ENCODE data around the gene PDCD7.
"Not testable (repeated sequence)": the region's sequence is repeated elsewhere in the genome, so short reads cannot be mapped to it uniquely, and the experiment has no call there.

DNA sequence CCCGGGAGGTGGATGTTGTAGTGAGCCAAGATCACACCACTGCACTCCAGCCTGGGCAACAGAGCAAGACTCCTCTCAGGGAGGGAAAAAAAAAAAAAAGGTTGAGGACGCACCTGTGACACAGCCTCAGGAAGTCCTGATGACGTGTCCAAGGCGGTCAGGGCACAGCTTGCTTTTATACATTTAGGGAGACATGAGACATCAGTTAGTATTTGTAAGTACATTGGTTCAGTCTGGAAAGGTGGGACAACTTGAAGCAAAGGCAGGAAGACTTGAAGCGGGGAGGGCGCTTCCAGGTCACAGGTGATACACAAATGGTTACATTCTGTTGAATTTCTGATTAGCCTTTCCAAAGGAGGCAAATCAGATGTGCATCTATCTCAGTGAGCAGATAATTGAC, 5.0 kb upstream of the PDCD7 start:
- TF ChIP-seq, protein P1, sequence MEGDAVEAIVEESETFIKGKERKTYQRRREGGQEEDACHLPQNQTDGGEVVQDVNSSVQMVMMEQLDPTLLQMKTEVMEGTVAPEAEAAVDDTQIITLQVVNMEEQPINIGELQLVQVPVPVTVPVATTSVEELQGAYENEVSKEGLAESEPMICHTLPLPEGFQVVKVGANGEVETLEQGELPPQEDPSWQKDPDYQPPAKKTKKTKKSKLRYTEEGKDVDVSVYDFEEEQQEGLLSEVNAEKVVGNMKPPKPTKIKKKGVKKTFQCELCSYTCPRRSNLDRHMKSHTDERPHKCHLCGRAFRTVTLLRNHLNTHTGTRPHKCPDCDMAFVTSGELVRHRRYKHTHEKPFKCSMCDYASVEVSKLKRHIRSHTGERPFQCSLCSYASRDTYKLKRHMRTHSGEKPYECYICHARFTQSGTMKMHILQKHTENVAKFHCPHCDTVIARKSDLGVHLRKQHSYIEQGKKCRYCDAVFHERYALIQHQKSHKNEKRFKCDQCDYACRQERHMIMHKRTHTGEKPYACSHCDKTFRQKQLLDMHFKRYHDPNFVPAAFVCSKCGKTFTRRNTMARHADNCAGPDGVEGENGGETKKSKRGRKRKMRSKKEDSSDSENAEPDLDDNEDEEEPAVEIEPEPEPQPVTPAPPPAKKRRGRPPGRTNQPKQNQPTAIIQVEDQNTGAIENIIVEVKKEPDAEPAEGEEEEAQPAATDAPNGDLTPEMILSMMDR (IDR thresholded peaks at IDR 0.05): not testable (repeated sequence)
- not testable (repeated sequence) for TF ChIP-seq POLR2AphosphoS5 (IDR thresholded peaks at IDR 0.05); POLR2A (IDR thresholded peaks at IDR 0.05; ENCODE audit: low read depth); EP300 (IDR thresholded peaks at IDR 0.05)
